EL (cell line): ENCODE results near the gene OBP2B.
"Not testable (repeated sequence)": the region's sequence is repeated elsewhere in the genome, so short reads cannot be mapped to it uniquely, and the experiment has no call there.

Experiments
- DNase-seq: peaks from one replicate; pipeline ENCODE4 v3.0.0-alpha.2; 2016

OBP2B gene

GRCh38 chr9:133208880-133209300 lies at the start of gene OBP2B:
Gene OBP2B, minus strand, starts transcription at chr9:133209250. Its CDS starts 51 bp downstream, at chr9:133209199.
- not testable (repeated sequence) for DNase-seq

DNA sequence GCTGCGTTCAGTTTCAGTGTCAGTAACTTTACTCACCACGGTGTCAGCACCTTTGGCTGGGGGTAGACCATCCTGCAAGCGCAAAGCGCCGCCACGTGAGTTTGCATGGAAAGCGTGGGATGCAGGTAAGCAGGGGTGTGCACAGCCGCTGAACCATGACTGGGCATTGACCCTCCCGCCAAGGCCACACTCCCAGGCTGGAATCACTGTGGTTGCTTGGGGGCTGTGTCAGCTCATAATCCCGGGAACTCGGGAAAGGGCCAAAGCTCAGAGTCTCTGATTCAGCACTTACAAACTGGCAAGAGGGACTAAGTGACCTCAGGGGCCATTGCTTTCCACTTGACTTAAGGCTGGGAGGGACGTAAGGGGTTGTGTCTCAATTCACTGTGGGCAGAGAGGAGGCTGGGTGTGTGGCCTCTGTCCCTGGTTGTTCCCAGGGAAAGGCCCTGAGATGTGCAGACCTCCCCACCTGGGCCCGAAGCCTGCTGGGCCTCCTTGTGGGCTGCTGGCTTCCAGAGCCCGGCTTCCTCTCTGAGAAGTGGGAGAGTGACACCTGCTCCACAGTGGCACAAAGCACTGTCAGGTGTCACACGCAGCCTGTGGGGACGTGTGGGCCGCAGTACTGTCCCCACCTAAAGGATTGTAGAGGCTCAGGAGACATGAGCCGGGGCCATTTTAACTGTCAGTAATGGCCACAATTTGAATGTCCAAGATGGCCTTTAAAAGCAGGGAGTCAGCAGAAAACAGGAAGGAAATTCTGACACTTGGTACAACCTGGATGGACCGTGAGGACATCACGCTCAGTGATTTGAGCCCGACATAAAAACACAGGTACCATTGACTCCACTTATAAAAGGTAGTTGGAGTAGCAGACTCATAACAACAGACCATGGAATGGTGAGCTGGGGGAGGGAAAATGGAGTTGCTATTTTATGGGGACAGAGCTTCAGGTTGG lies 49.3 kb upstream of the OBP2B start:
- DNase-seq: no peak

GRCh38 chr9:133257465-133257956 lies 48.5 kb upstream of the OBP2B start:
- DNase-seq: no peak

DNA sequence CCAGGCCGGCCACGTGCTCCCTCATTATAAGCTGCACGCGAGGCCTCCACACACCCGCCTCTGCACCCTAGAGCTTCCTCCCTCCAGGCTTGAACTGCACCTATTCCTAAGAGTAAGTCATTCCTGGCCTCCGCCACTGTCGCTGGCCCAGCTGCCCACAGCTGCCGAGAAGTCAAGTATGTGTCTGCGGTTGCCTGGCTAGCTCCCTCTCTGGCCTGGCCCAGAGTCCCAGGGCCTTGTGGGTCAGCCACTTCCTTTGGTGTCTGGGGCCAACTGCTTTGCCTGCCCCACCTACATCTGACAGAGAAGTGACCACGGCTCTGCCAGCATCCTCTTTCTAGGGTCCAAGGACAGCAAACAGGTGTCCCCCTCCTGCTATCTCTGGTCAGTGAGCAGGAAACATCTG lies 47.6 kb upstream of the OBP2B start:
- DNase-seq: no peak

- DNase-seq: no peak
Observed at GRCh38 chr9:133256136-133256461, 47.0 kb upstream of the OBP2B start.

DNA sequence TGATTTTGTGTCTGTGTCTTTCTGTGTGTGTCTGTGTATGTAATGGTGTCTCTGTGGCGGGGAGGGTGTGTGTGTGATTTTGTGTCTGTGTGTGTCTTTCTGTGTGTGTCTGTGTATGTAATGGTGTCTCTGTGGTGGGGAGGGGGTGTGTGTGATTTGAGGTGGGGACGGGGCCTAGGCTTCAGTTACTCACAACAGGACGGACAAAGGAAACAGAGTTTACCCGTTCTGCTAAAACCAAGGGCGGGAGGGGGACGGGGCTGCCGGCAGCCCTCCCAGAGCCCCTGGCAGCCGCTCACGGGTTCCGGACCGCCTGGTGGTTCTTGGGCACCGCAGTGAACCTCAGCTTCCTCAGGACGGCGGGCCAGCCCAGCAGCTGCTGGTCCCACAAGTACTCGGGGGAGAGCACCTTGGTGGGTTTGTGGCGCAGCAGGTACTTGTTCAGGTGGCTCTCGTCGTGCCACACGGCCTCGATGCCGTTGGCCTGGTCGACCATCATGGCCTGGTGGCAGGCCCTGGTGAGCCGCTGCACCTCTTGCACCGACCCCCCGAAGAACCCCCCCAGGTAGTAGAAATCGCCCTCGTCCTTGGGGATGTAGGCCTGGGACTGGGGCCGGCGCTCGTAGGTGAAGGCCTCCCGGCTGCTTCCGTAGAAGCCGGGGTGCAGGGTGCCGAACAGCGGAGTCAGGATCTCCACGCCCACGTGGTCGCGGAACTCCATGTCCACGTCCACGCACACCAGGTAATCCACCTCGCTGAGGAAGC lies 46.5 kb upstream of the OBP2B start:
- DNase-seq: no peak

- no peak for DNase-seq
Observed at GRCh38 chr9:133254471-133254870, 45.4 kb upstream of the OBP2B start.

DNA sequence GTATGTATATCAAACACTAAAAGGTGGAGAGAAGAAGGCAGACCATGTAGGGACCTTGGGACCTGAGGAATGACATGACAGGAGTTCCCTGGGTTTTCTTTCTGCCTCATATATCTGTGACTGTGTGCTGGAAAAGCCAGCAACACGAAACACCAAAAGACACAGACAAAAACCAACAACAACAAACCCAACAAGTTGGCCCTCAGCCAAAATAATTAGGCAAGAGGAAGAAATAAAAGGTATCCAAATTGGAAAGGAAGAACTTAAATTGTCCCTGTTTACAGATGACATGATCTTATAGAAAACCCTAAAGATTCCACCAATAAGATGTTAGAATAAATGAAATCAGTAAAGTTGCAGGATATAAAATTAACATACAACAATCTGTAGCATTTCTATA lies 44.2 kb upstream of the OBP2B start:
- no peak for DNase-seq

DNA sequence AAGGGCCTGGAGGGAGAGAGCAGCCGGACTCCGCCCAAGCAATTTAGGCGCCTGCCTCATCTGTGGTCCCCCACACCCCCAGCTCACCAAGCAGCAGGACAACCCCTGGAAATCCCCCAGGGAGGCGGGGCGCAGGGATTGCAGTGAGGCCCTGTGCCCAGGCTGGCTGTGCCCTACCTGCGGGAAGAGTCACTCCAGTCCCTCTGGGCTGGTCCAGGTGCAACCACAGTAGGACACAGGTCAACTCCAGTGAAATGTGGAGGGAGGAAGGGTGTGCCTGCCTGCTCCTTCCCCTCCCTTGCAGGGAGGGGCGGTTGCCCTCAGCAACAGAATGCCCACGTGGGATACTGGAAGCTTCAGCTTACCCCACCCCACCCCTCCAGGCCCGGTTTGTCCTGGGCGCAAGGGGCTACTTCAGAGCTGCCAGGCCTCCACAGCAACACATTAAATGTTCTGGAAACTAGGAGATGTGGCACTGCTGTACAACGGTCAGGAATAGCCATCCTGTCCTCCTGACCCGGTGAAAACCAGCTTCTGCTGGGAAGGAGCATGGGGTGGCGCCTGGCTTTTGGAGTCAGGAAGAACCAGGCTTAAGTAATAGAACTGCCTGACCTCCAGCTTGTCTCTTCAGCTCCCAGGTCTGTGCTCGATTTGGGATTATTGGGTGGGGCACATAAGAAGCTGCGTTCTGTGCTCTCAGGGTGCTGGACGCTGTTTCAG lies 43.4 kb upstream of the OBP2B start:
- no peak for DNase-seq

GRCh38 chr9:133251773-133252172 lies 42.7 kb upstream of the OBP2B start:
- DNase-seq: no peak

DNA sequence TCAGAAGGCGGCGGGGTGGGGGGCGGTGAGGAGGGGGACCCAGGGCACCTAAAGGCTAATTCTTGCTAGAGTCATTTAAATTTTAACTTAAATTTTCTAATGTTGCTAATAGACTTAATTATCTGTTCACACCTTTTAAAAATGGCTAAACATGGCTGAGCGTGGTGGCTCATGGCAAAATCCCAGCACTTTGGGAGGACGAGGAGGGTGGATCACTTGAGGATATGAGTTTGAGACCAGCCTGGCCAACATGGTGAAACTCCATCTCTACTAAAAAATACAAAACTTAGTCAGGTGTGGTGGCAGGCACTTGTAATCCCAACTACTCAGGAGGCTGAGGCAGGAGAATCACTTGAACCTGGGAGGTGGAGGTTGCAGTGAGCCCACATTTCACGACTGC lies 42.2 kb upstream of the OBP2B start:
- DNase-seq: not testable (repeated sequence)

- DNase-seq: no peak
Observed at GRCh38 chr9:133250741-133251170, 41.7 kb upstream of the OBP2B start.

- no peak for DNase-seq
Observed at GRCh38 chr9:133249337-133249736, 40.3 kb upstream of the OBP2B start.

DNA sequence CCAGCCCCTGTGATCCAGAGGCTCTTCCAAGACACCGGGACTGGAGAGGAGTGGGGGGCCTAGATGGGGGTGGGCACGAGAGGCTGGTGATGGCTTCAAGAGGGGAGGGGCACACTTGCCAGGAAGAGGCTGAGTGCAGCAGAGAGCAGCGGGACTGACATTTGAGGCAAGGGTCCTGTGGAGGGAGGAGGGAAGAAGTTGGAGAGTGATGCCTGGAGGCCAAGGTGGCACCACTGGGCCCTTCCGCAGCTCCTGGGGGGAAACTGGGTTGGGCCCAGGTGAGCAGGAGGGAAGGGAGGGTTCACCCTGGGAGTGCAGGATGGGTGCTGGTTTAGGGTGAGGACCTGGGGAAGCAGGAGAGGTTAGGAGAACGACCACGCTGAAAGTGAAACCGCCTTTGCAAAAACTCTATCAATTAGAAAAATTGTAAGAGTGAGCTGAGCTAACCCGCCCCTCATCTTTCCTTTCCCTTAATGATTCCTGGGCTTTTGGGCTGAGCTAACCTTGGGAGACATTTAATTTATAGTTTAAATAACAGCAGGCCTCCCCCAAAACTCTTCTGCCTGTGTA lies 39.8 kb upstream of the OBP2B start:
- no peak for DNase-seq

DNA sequence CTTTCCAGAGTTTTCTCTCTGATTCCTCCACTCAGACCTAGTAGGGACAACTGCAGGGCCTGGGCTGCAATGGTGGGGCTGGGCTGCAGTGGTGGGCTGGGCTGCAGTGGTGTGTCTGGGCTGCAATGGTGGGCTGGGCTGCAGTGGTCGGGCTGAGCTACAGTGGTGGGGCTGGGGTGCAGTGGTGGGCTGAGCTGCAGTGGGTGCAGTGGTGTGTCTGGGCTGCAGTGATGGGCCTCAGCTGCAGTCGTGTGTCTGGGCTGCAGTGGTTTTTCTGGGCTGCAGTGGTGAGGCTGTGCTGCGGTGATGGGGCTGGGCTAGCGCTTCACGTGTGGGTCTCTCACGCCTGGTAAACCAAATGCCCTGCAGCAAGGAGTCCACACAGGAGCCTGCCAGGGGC lies 38.6 kb upstream of the OBP2B start:
- DNase-seq: no peak

- no peak for DNase-seq
Observed at GRCh38 chr9:133246991-133247390, 37.9 kb upstream of the OBP2B start.

- no peak for DNase-seq
Observed at GRCh38 chr9:133246562-133246961, 37.5 kb upstream of the OBP2B start.

DNA sequence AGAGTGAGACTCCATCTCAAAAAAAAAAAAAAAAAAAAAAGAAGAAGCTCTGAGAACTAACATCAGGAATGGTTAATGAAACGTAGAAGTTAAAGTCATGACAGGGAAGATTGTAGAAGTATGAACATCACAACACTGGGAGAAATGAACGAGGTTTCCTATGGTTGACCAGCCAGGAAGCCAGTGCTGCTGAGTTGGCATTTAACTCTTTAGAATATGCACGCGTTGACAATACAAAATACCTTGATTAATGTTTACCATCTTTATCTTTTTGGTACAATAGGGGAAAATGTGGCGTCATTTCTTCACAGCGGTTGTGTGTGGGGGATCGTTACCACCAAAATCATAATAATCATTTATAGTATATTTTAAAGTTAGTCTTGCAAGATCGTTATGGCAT lies 33.9 kb upstream of the OBP2B start:
- DNase-seq: no peak

GRCh38 chr9:133242241-133242640 lies 33.2 kb upstream of the OBP2B start:
- no peak for DNase-seq

- DNase-seq: no peak
Observed at GRCh38 chr9:133239533-133240090, 30.6 kb upstream of the OBP2B start.

- peak; percentile 73 for DNase-seq
Observed at GRCh38 chr9:133238851-133239532, 29.9 kb upstream of the OBP2B start.
